GM21526 (cell line): Measurements from ENCODE around the gene ANGPTL7.

Source experiments
- ATAC-seq: cut with Tn5 transposase; IDR thresholded peaks from one replicate; pipeline ENCODE4 v1.9.1; 2021; ENCODE audit warnings: moderate library complexity; ENCODE audit not compliant: unreplicated experiment, low FRiP score

ANGPTL7 gene

GRCh38 chr1:11198851-11199594 lies 9.9 kb downstream of the ANGPTL7 start:
- ATAC-seq: no peak

DNA sequence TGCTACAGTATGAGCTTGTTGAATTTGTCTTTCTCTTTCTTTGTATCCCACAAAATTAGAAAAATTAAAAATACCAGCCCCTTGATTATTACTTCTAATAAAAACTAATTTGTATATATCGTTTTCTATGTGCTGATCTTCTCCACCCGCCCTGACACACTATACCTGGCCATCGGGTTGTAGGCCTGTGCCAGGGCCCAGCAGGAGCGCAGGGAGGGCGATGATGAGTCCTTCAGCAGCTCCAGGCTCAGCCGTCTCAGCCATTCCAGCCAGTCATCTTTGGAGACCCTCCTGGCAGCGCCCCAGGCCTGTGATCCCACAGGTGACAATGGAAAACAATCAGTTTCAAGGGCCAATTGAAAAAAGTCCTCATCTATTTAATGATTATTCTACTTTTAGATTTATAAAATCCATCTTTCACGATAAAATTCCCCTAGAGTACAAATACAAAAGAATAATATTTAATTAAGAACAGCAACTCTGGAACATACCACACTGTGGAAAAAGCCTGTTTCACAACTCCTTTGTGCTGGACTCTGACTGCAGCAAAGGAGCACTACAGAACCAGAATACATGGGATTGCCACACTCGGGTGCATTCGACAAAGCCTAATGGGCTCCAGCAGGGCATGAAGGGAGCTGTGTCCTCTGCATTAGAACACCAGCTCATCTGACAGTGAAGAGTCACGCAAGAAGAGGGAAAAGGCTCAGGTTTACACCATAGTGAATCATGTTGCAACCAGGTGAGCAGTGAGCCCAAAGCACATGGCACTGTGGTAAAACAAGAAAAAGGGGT lies 15.4 kb downstream of the ANGPTL7 start:
- ATAC-seq: no peak

- ATAC-seq: no peak
Measured at GRCh38 chr1:11207898-11208611, 18.9 kb downstream of the ANGPTL7 start.

GRCh38 chr1:11211461-11211860 lies 22.3 kb downstream of the ANGPTL7 start:
- no peak for ATAC-seq

- no peak for ATAC-seq
Measured at GRCh38 chr1:11211925-11212587, 22.9 kb downstream of the ANGPTL7 start.

DNA sequence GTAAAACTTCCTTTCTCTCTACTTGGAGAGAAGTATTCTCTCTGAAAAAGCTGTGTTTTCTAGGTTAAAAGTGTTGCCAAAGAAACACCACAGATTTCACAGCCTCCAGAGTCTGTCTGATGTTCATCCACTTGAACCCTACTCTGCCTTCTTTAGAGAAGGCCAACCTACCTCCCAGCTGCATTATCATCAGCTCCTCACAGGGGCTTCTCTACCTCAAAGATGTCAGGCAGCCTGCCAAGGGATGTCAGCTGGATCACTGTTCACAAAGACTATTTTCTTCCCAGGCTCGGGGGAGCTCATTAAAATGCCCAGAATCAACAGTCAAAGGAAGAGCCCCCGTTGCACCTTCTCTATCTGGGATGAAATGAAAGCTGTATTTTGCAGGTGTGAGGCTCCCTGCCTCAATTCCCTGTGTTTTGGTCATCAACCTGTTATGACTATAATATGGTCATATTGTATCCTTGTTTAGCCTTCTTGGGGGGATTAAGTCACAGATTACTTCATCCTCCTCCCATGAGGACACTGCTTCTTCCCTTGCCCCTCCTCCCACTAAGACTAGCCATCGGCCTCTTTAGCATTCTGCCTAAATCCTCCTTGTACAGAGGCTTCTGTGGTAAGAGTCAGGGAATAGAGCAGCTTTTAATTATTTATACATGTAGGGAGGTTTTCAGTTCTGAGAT lies 25.7 kb downstream of the ANGPTL7 start:
- ATAC-seq: no peak

GRCh38 chr1:11215381-11216005 lies 26.3 kb downstream of the ANGPTL7 start:
- no peak for ATAC-seq

GRCh38 chr1:11216074-11216473 lies 26.9 kb downstream of the ANGPTL7 start:
- ATAC-seq: no peak

DNA sequence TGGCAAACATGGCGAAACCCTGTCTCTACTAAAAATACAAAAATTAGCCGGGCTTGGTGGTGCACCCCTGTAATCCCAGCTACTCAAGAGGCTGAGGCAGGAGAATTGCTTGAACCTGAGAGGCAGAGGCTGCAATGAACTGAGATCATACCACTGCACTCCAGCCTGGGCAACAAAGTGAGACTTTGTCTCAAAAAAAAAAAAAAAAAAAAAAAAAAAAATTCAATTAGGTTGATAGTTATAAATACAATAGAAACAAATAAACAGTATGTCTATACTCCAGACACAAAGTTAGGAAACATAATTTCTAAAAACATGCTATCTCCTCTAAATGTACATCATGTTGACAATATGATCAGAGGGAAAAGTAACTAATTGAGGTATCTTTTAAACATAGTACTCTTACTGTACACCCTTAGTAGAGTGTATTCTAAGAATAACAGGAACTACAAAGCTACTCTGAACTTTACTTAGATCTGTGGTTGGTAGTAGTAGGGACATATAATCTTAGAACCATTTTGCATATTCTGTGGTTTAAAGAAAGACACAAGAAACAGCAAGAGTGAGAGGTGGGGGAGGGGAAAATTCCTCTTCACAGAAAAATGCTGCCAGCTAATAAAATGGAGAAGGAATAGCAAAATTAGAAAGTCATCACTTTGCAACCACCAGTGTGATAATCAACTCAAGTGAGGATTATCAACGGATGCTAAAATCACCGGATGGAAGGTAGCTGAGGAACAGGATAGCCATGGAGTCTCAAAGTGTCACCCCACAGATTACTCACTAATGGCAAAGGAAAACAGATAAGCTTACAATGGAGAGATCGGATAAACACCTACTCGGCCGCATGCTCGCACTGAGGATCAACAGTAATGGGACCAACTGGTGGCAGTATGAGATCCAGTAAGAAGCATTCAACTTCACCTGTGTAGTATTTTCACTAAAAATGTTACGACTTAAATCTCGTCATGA lies 38.2 kb downstream of the ANGPTL7 start:
- peak; percentile 71 for ATAC-seq

DNA sequence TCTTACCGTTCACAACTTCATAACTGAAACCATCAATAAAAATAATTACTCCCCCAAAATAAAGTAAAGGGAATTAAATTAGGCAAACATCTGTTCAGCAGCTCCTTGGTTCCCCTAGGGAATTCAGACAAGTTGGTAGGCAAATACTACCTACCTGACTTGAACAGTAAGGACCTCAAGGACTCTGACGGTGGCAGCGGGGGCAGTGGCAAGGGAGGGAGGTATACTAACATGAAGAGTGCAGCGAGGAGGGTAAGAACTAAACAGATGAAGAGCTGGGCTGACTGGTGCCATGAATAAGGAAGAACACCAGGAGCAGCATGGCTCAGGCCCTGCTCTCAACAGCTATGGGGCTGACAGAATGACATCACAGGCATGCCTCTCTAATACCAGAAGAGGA lies 40.0 kb downstream of the ANGPTL7 start:
- no peak for ATAC-seq

GRCh38 chr1:11233208-11233607 lies 44.1 kb downstream of the ANGPTL7 start:
- no peak for ATAC-seq

- no peak for ATAC-seq
Measured at GRCh38 chr1:11237356-11237755, 48.2 kb downstream of the ANGPTL7 start.

DNA sequence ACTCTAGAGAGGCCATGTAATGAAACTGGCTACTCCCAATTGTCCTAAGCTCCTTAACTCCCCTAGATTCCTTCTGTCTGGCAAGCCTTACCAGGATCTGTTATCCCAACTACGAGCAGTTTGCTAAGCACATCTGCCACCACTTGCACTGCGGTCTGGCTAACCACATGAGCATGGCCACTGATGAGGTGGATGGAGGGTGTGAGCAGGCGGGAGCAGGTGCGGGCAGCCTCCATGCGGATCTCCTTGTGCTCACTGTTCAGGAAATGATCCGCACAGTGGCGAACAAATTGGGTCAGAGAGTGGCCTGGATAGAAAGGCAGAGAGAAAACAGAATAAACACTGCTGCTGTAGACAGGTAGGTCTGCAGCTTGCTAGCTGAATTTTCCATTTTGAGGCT lies 49.2 kb downstream of the ANGPTL7 start:
- ATAC-seq: no peak

DNA sequence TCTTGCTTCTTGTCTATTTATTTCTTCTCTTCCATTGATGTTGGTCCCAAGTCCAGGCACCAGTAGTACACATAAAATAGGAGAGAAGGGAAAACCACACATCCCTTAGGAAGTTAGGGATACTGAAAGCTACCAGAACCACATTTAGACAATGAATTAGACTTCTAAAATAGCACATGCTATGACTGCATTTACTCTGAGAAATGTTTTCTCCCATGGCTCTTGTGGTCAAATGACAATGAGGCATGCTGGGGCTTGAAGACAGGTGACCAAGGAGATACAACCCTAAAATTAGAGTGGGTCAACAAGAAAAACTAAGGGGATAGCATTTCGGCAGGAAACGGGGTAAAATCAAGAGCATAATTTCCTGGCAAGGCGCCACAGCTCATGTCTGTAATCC lies 56.1 kb downstream of the ANGPTL7 start:
- no peak for ATAC-seq
